ENCODE results near the gene KCNJ14.

- TF ChIP-seq CTCF (IDR thresholded peaks at IDR 0.05 in 4 of 5, conservative IDR thresholded peaks at IDR 0.05 in 1 of 5) (no peak), POLR2A (IDR thresholded peaks at IDR 0.05) (no peak)
These were observed 44.1 kb downstream of the KCNJ14 start for GRCh38 chr19:48499316-48500090.
